ENCODE measurements around the gene ARHGEF38. TPM values are rescaled to one million over a fixed set of nuclear protein-coding genes. Genes with fewer than 3 reads are reported as not detected.
"Not testable (repeated sequence)": the region's sequence is repeated elsewhere in the genome, so short reads cannot be mapped to it uniquely, and the experiment has no call there.

Gene ARHGEF38
- polyA plus RNA-seq, 3 donors, result not detected

DNA sequence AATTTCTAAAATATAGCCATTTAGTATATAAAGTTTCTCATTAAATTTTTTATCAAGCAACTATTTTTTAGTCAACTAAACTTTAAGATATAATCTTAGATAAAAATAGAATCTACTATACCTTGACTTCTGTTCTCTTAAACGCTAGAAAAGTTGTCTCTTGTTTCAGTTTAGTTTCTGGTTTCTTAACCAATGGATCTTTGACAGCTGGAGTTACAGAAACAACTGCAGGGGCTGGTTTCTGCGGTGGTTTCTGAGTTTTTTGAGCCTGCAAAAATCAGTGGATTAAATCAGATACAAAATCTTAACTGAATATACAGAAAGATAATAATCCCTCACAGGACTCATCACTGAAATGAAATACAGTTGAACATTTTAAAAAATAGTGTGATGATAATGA, 134.2 kb downstream of the ARHGEF38 start:
- no CpG with 5 or more reads among the region's 2 CpGs for WGBS (ENCODE audit: insufficient coverage)
- H2AFZ ChIP-seq (ENCODE audit: insufficient read depth, low read depth, low read length, poor library complexity, severe bottlenecking), result no peak overlapping the region
- no peak overlapping the region for H3K4me3 Mint-ChIP-seq
- H3K4me1 ChIP-seq (ENCODE audit: control insufficient read depth in 1 of 2, insufficient read depth in 2 of 2, low read length in 2 of 2), result no peaks in the 10 kb centered on the region
- no peaks in the 10 kb centered on the region for H4K20me1 ChIP-seq (ENCODE audit: insufficient read depth, low read length)
- no peak for DNase-seq
- TF ChIP-seq, protein P1, sequence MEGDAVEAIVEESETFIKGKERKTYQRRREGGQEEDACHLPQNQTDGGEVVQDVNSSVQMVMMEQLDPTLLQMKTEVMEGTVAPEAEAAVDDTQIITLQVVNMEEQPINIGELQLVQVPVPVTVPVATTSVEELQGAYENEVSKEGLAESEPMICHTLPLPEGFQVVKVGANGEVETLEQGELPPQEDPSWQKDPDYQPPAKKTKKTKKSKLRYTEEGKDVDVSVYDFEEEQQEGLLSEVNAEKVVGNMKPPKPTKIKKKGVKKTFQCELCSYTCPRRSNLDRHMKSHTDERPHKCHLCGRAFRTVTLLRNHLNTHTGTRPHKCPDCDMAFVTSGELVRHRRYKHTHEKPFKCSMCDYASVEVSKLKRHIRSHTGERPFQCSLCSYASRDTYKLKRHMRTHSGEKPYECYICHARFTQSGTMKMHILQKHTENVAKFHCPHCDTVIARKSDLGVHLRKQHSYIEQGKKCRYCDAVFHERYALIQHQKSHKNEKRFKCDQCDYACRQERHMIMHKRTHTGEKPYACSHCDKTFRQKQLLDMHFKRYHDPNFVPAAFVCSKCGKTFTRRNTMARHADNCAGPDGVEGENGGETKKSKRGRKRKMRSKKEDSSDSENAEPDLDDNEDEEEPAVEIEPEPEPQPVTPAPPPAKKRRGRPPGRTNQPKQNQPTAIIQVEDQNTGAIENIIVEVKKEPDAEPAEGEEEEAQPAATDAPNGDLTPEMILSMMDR (IDR thresholded peaks at IDR 0.05), result no peak
- H3K27ac Mint-ChIP-seq, result no peak overlapping the region
- no peak overlapping the region for H3K27ac ChIP-seq (ENCODE audit: low read depth in 1 of 2, low read length in 2 of 2)
- H3K27me3 Mint-ChIP-seq (ENCODE audit: low read depth in 3 of 3), result no peaks in the 10 kb centered on the region
- H3K9me3 ChIP-seq (replicated peaks in 1 of 2; ENCODE audit: control insufficient read depth in 1 of 2, insufficient read depth in 1 of 2, low read length in 2 of 2), result no peaks in the 10 kb centered on the region
- H3K36me3 ChIP-seq (replicated peaks in 1 of 2; ENCODE audit: control insufficient read depth in 1 of 2, insufficient read depth in 2 of 2, low read length in 2 of 2), result peaks cover 81 to 89% of the 10 kb centered on the region in 2 donors
- no peaks in the 10 kb centered on the region for H3K27me3 ChIP-seq (ENCODE audit: control insufficient read depth in 2 of 2, insufficient read depth in 2 of 2, low read length in 2 of 2)
- H3K9ac ChIP-seq (ENCODE audit: insufficient read depth, low read length, poor library complexity, severe bottlenecking), result no peak overlapping the region
- peaks cover 68 to 69% of the 10 kb centered on the region in 2 donors for H3K36me3 Mint-ChIP-seq
- H3K9me3 Mint-ChIP-seq, result no peaks in the 10 kb centered on the region
- H3K4me1 Mint-ChIP-seq, result no peaks in the 10 kb centered on the region
- no peak overlapping the region for H3K4me3 ChIP-seq (replicated peaks in 1 of 3; ENCODE audit: low read depth in 2 of 3, low read length in 3 of 3)
- H3K4me2 ChIP-seq (replicated peaks; ENCODE audit: extremely low read depth, low read length, poor library complexity, severe bottlenecking), result no peak overlapping the region
- intact Hi-C loops (cut with micrococcal nuclease), result no loop called here
- H3K79me2 ChIP-seq (ENCODE audit: insufficient read depth, low read length), result no peaks in the 10 kb centered on the region

DNA sequence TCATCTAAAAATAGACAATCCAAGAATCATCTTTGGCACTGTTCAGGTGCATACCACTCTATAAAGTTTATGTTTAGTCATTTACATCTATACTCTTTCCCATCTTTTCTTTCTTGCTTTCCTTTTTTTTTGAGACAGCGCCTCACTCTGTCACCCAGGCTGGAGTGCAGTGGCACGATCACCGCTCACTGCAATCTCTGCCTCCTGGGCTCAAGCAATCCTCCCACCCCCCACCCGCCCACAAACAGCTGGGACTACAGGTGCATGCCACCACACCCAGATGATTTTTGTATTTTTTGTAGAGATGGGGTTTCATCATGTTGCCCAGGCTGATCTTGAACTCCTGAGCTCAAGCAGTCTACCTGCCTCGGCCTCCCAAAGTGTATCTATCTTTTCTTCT, 142.4 kb downstream of the ARHGEF38 start:
- H3K27ac ChIP-seq (ENCODE audit: low read depth in 1 of 2, low read length in 2 of 2); H3K4me2 ChIP-seq (replicated peaks; ENCODE audit: extremely low read depth, low read length, poor library complexity, severe bottlenecking); H3K27me3 Mint-ChIP-seq (ENCODE audit: low read depth in 3 of 3); H3K4me3 ChIP-seq (replicated peaks in 1 of 3; ENCODE audit: low read depth in 2 of 3, low read length in 3 of 3); H4K20me1 ChIP-seq (ENCODE audit: insufficient read depth, low read length); H3K4me3 Mint-ChIP-seq; H3K79me2 ChIP-seq (ENCODE audit: insufficient read depth, low read length); H3K4me1 ChIP-seq (ENCODE audit: control insufficient read depth in 1 of 2, insufficient read depth in 2 of 2, low read length in 2 of 2); H3K27me3 ChIP-seq (ENCODE audit: control insufficient read depth in 2 of 2, insufficient read depth in 2 of 2, low read length in 2 of 2); H3K27ac Mint-ChIP-seq; H2AFZ ChIP-seq (ENCODE audit: insufficient read depth, low read depth, low read length, poor library complexity, severe bottlenecking); DNase-seq; intact Hi-C loops (cut with micrococcal nuclease); H3K9me3 ChIP-seq (replicated peaks in 1 of 2; ENCODE audit: control insufficient read depth in 1 of 2, insufficient read depth in 1 of 2, low read length in 2 of 2); H3K4me1 Mint-ChIP-seq; H3K9ac ChIP-seq (ENCODE audit: insufficient read depth, low read length, poor library complexity, severe bottlenecking); H3K9me3 Mint-ChIP-seq: not testable (repeated sequence)
- peaks cover 80 to 88% of the 10 kb centered on the region in 2 donors for H3K36me3 ChIP-seq (replicated peaks in 1 of 2; ENCODE audit: control insufficient read depth in 1 of 2, insufficient read depth in 2 of 2, low read length in 2 of 2)
- peaks cover 73 to 83% of the 10 kb centered on the region in 2 donors for H3K36me3 Mint-ChIP-seq
- no CpG with 5 or more reads among the region's 5 CpGs for WGBS (ENCODE audit: insufficient coverage)

DNA sequence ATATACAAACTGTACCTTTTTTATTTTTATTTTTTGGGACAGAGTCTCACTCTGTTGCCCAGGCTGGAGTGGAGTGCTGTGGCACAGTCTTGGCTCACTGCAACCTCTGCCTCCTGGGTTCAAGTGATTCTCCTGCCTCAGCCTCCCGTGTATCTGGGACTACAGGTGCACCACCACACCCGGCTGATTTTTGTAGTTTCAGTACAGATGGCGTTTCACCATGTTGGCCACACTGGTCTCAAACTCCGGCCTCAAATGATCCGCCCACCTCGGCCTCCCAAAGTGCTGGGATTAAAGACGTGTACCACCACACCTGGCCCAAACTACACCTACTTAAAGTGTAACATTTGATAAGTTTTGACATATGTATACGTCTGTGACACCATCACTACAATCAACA, 143.4 kb downstream of the ARHGEF38 start:
- H4K20me1 ChIP-seq (ENCODE audit: insufficient read depth, low read length); H3K79me2 ChIP-seq (ENCODE audit: insufficient read depth, low read length); H3K27ac ChIP-seq (ENCODE audit: low read depth in 1 of 2, low read length in 2 of 2); intact Hi-C loops (cut with micrococcal nuclease); H3K27me3 ChIP-seq (ENCODE audit: control insufficient read depth in 2 of 2, insufficient read depth in 2 of 2, low read length in 2 of 2); H3K4me2 ChIP-seq (replicated peaks; ENCODE audit: extremely low read depth, low read length, poor library complexity, severe bottlenecking); H3K9me3 ChIP-seq (replicated peaks in 1 of 2; ENCODE audit: control insufficient read depth in 1 of 2, insufficient read depth in 1 of 2, low read length in 2 of 2); H2AFZ ChIP-seq (ENCODE audit: insufficient read depth, low read depth, low read length, poor library complexity, severe bottlenecking); H3K27me3 Mint-ChIP-seq (ENCODE audit: low read depth in 3 of 3); H3K27ac Mint-ChIP-seq; DNase-seq; H3K4me3 Mint-ChIP-seq; H3K9me3 Mint-ChIP-seq; H3K9ac ChIP-seq (ENCODE audit: insufficient read depth, low read length, poor library complexity, severe bottlenecking); H3K4me1 Mint-ChIP-seq; H3K4me1 ChIP-seq (ENCODE audit: control insufficient read depth in 1 of 2, insufficient read depth in 2 of 2, low read length in 2 of 2); H3K4me3 ChIP-seq (replicated peaks in 1 of 3; ENCODE audit: low read depth in 2 of 3, low read length in 3 of 3): not testable (repeated sequence)
- 86% methylated on average over 4 of the region's 8 CpGs for WGBS (ENCODE audit: insufficient coverage)
- peaks cover 72 to 87% of the 10 kb centered on the region in 2 donors for H3K36me3 ChIP-seq (replicated peaks in 1 of 2; ENCODE audit: control insufficient read depth in 1 of 2, insufficient read depth in 2 of 2, low read length in 2 of 2)
- peaks cover 63 to 79% of the 10 kb centered on the region in 2 donors for H3K36me3 Mint-ChIP-seq

All from CD14-positive monocyte (primary cell).